ENCODE measurements around the gene RREB1.

The RREB1 gene

GRCh38 chr6:7107578-7108195 is at the start of gene RREB1:
TSS of gene RREB1 (plus strand) at chr6:7107961. CDS start at chr6:7181912, 73,951 bp downstream.
- in situ Hi-C loops (cut with MboI; ENCODE audit: low sequenced_read_pairs): no loop called here

- in situ Hi-C loops (cut with MboI; ENCODE audit: low sequenced_read_pairs): no loop called here
Observed at GRCh38 chr6:7058250-7058923, 49.4 kb upstream of the RREB1 start.

GRCh38 chr6:7060769-7061516 is 46.8 kb upstream of the RREB1 start:
- in situ Hi-C loops (cut with MboI; ENCODE audit: low sequenced_read_pairs): no loop called here

- in situ Hi-C loops (cut with MboI; ENCODE audit: low sequenced_read_pairs): no loop called here
Observed at GRCh38 chr6:7062451-7063162, 45.2 kb upstream of the RREB1 start.

- in situ Hi-C loops (cut with MboI; ENCODE audit: low sequenced_read_pairs): no loop called here
Observed at GRCh38 chr6:7067305-7067704, 40.5 kb upstream of the RREB1 start.

GRCh38 chr6:7071405-7071804 is 36.4 kb upstream of the RREB1 start:
- in situ Hi-C loops (cut with MboI; ENCODE audit: low sequenced_read_pairs): no loop called here

- in situ Hi-C loops (cut with MboI; ENCODE audit: low sequenced_read_pairs): no loop called here
Observed at GRCh38 chr6:7073082-7073820, 34.5 kb upstream of the RREB1 start.

- in situ Hi-C loops (cut with MboI; ENCODE audit: low sequenced_read_pairs): no loop called here
Observed at GRCh38 chr6:7073821-7074525, 33.8 kb upstream of the RREB1 start.

GRCh38 chr6:7074870-7075269 is 32.9 kb upstream of the RREB1 start:
- in situ Hi-C loops (cut with MboI; ENCODE audit: low sequenced_read_pairs): no loop called here

GRCh38 chr6:7075341-7076000 is 32.3 kb upstream of the RREB1 start:
- in situ Hi-C loops (cut with MboI; ENCODE audit: low sequenced_read_pairs): no loop called here

GRCh38 chr6:7077856-7078255 is 29.9 kb upstream of the RREB1 start:
- in situ Hi-C loops (cut with MboI; ENCODE audit: low sequenced_read_pairs): no loop called here

GRCh38 chr6:7078856-7079255 is 28.9 kb upstream of the RREB1 start:
- in situ Hi-C loops (cut with MboI; ENCODE audit: low sequenced_read_pairs): no loop called here

- in situ Hi-C loops (cut with MboI; ENCODE audit: low sequenced_read_pairs): no loop called here
Observed at GRCh38 chr6:7080311-7080710, 27.4 kb upstream of the RREB1 start.

- in situ Hi-C loops (cut with MboI; ENCODE audit: low sequenced_read_pairs): no loop called here
Observed at GRCh38 chr6:7085911-7086310, 21.9 kb upstream of the RREB1 start.

- in situ Hi-C loops (cut with MboI; ENCODE audit: low sequenced_read_pairs): no loop called here
Observed at GRCh38 chr6:7086488-7086887, 21.3 kb upstream of the RREB1 start.

- in situ Hi-C loops (cut with MboI; ENCODE audit: low sequenced_read_pairs): no loop called here
Observed at GRCh38 chr6:7087066-7087465, 20.7 kb upstream of the RREB1 start.

GRCh38 chr6:7087491-7087979 is 20.2 kb upstream of the RREB1 start:
- in situ Hi-C loops (cut with MboI; ENCODE audit: low sequenced_read_pairs): no loop called here

GRCh38 chr6:7088076-7088742 is 19.6 kb upstream of the RREB1 start:
- in situ Hi-C loops (cut with MboI; ENCODE audit: low sequenced_read_pairs): no loop called here

GRCh38 chr6:7098993-7099392 is 8.8 kb upstream of the RREB1 start:
- in situ Hi-C loops (cut with MboI; ENCODE audit: low sequenced_read_pairs): no loop called here

All from HL-60/S4 (cell line).